SIG-M5 (cell line): ENCODE results near the gene CPNE4.

Source experiments
- DNase-seq: peaks from one replicate; lab custom pipeline; 2025; lab: John Stamatoyannopoulos, UW

The CPNE4 gene

GRCh38 chr3:131733086-131733841, 301.6 kb downstream of the CPNE4 start:
- no peak for DNase-seq

GRCh38 chr3:131731709-131732108, 303.1 kb downstream of the CPNE4 start:
- no peak for DNase-seq

- DNase-seq: no peak
These were observed 304.2 kb downstream of the CPNE4 start for GRCh38 chr3:131730581-131730980.

GRCh38 chr3:131729643-131730017, 305.2 kb downstream of the CPNE4 start:
- no peak for DNase-seq

- DNase-seq: no peak
These were observed 305.7 kb downstream of the CPNE4 start for GRCh38 chr3:131728898-131729642.

GRCh38 chr3:131725414-131725813, 309.4 kb downstream of the CPNE4 start:
- DNase-seq: no peak

GRCh38 chr3:131723343-131723742, 311.5 kb downstream of the CPNE4 start:
- no peak for DNase-seq

GRCh38 chr3:131717493-131717892, 317.3 kb downstream of the CPNE4 start:
- DNase-seq: no peak

- no peak for DNase-seq
These were observed 317.9 kb downstream of the CPNE4 start for GRCh38 chr3:131716943-131717342.

- DNase-seq: no peak
These were observed 318.8 kb downstream of the CPNE4 start for GRCh38 chr3:131716007-131716406.

GRCh38 chr3:131714585-131715220, 320.1 kb downstream of the CPNE4 start:
- DNase-seq: no peak

- no peak for DNase-seq
These were observed 321.2 kb downstream of the CPNE4 start for GRCh38 chr3:131713416-131714123.

GRCh38 chr3:131712662-131713061, 322.2 kb downstream of the CPNE4 start:
- no peak for DNase-seq

- no peak for DNase-seq
These were observed 323.6 kb downstream of the CPNE4 start for GRCh38 chr3:131711114-131711768.

- no peak for DNase-seq
These were observed 326.6 kb downstream of the CPNE4 start for GRCh38 chr3:131708241-131708640.

- no peak for DNase-seq
These were observed 329.2 kb downstream of the CPNE4 start for GRCh38 chr3:131705558-131706051.

GRCh38 chr3:131705099-131705498, 329.7 kb downstream of the CPNE4 start:
- no peak for DNase-seq

GRCh38 chr3:131704098-131704497, 330.7 kb downstream of the CPNE4 start:
- no peak for DNase-seq

- no peak for DNase-seq
These were observed 332.7 kb downstream of the CPNE4 start for GRCh38 chr3:131702146-131702545.

- DNase-seq: no peak
These were observed 333.6 kb downstream of the CPNE4 start for GRCh38 chr3:131701153-131701770.

GRCh38 chr3:131699001-131699400, 335.8 kb downstream of the CPNE4 start:
- no peak for DNase-seq
